ENCODE results near the gene URM1.

Gene URM1

GRCh38 chr9:128429513-128430086, 58.4 kb downstream of the URM1 start:
- DNase-seq (ENCODE audit: low read depth in 2 of 2): no peak

- no peak for DNase-seq (ENCODE audit: low read depth in 2 of 2)
Observed at GRCh38 chr9:128431207-128431606, 60.0 kb downstream of the URM1 start.

- DNase-seq (ENCODE audit: low read depth in 2 of 2): no peak
Observed at GRCh38 chr9:128434340-128434739, 63.2 kb downstream of the URM1 start.

DNA sequence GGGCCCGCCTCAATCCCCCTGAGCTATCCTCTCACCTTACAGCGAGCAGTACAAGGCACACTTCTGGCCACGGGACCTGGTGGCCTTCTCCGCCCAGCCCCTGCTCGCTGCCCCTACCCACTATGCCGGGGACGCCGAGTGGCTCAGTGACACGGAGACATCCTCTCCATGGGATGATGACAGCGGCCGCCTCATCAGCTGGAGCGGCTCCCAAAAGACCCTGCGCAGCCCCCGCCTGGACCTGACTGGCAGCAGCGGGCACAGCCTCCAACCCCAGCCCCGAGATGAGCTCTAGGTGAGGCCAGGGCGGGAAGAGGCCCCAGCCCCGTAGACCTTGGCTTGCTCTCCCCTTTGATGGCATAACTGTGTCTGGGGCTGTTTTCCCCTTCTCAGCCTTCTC, 64.4 kb downstream of the URM1 start:
- no peak for DNase-seq (ENCODE audit: low read depth in 2 of 2)

DNA sequence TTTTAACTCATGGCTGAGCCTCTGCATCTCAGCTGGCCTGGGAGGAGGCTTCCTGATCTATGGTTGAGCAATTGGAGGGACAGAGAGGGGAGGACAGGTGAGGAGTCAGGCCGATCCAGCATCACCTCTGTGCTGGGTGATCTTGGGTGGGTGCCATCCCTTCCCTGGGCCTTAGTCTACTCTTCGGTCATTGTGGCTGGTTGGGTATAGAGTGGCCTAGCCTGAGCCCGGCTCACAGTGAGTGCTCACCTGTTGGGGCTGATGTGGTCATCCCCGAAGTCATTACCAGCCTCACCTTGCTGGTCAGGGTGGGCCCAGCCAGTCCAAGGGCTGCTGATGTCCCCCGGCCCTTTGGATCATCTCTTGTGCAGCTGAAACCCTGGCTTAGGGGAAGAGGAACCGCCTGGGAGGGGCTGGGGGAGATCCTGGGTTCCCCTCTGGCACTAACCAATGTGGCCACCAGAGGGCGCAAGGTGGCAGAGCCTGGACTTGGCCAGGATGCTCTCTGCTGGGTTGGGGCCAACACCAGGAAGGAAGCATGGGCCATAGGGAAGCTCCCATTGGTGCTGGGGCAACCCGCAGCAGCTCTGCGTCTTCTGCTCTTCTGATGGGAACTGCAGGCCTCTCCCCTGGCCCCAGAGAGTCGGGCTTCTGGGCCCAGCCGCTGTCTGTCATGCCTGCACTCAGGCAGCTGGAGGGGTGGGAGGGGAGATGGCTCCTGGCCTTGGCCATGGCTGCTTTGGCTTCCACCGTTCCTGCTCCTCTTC, 67.4 kb downstream of the URM1 start:
- peak; percentile 76 to 82 for DNase-seq (ENCODE audit: low read depth in 2 of 2)

GRCh38 chr9:128439273-128439672, 68.1 kb downstream of the URM1 start:
- DNase-seq (ENCODE audit: low read depth in 2 of 2): no peak

All from stimulated activated CD4-positive, alpha-beta T cell treated with anti-CD3 and anti-CD28 coated beads, Interleukin-1b, Interleukin-23, amount 100 ng/mL, for 4 hours (primary cell).